NK-92 treated with Interleukin-12 subunit alpha and Interleukin-12 subunit beta, amount 100 ng/mL, for 24 hours (cell line): ENCODE data around the gene ZKSCAN1.

Source experiments
- DNase-seq: peaks from one replicate; lab custom pipeline; 2025; lab: John Stamatoyannopoulos, UW

Gene ZKSCAN1

GRCh38 chr7:100081535-100082102, 66.2 kb downstream of the ZKSCAN1 start, which contains the start of gene ZNF3:
TSS of gene ZNF3 (minus strand) at chr7:100081723. CDS start at chr7:100077357, 4,366 bp downstream.
- peak; percentile 99 for DNase-seq

DNA sequence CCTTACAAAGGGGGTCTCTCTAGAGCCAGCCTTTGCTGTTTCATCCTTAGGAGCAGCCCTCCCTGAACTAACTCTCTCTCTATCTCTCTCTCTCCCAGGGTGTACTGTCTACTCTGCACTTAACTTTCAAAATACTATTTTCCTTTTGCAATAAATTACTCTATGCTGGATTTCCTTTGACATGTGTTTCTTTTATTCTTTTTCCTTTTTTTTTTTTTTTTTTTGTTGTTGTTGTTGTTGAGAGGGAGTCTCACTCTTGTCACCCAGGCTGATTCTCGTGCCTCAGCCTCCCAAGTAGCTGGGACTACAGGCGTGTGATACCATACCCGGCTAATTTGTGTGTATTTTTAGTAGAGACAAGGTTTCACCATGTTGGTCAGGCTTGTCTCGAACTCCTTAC, 67.6 kb downstream of the ZKSCAN1 start:
- no peak for DNase-seq

DNA sequence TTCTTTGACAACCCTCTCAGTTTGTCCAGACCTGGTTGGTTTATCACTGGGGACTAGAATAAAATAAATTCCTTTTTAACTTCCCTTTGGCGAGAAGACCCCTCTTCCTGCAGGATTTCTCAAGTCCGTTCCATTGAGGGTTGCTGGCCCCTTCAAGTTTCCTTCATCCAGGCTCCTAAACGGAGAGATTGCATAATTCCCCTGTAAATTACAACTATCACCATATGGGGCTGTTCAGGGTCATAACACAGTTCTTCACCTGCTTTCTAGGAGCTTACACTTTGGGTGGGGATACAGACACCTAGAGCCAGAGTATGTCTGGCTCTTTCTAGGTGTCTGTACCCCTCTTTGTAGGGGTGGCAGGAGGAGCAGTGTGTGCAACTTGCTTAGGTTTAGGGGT, 70.1 kb downstream of the ZKSCAN1 start:
- DNase-seq, result no peak

- DNase-seq, result no peak
These were observed 71.8 kb downstream of the ZKSCAN1 start for GRCh38 chr7:100087055-100087750.

GRCh38 chr7:100088095-100088620, 72.8 kb downstream of the ZKSCAN1 start:
- DNase-seq, result no peak

DNA sequence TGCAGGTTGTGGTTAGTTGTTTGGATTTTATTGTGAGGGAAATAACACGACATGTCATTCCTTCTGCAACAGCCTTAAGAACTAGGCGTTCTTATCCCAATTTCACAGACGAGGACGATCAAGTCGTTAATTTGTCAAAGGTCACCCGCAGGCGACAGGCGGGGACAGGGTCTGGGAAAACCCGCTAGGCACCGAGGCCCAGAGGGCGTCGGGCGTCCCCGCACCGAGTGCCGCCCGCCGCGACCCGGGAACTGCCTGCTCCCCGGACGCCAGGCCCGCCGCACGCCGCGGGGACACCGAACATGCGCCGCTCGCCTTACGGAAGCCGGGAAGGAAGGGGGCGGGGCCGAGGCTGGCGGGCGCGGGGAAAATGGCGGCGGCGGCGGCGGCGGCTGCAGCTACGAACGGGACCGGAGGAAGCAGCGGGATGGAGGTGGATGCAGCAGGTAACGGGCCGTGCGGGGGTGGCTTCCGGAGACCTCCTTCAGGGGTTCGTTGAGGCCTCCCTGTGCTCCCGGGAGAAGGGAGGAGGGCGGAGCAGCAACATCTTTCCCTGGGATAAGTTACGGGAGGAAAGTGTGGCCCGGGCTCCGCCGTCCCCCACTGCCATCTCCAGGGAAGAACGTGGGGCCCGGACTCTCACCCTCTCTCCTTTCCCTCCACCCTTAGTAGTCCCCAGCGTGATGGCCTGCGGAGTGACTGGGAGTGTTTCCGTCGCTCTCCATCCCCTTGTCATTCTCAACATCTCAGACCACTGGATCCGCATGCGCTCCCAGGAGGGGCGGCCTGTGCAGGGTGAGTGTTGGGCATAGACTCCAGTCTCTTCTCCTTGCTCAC, 73.4 kb downstream of the ZKSCAN1 start, which contains the start of gene COPS6:
Gene COPS6, plus strand, starts transcription at position 349 of the 837 bp plus-strand sequence. Its CDS starts 22 bp downstream, at position 371.
- DNase-seq, result peak; percentile 79

DNA sequence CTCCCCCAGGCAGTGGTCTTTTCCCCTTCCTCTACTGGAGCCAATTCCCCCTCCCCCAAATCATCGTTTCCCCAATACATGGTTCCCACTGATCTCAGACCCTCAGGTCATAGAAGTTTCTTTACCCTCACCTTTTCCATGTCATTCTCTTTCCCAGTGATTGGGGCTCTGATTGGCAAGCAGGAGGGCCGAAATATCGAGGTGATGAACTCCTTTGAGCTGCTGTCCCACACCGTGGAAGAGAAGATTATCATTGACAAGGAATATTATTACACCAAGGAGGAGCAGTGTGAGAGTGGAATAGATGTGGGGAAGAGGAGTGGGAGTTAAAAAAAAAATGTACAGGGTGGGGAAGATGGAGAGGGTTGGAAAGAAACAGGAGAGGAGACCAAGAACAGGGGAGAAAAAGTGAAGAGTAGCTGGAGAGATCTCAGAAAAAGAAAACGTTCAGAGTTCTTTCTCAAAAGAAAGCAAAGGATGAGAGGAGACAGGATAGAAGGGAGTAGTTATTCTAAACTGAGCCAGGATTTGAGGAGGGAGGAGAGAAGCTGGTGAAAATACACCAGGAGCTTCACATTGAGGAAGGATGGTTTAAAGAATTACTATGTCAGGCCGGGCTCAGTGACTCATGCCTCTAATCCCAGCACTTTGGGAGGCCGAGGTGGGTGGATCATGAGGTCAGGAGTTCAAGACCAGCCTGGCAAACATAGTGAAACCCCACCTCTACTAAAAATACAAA, 74.2 kb downstream of the ZKSCAN1 start:
- no peak for DNase-seq

GRCh38 chr7:100090527-100091410, 75.4 kb downstream of the ZKSCAN1 start:
- no peak for DNase-seq
